ENCODE measurements around the gene EXOSC7. TPM values are rescaled to one million over a fixed set of nuclear protein-coding genes. Genes with fewer than 3 reads are reported as not detected.

EXOSC7 gene
- total RNA-seq, 2 experiments from 2014 or later: 28.1 to 28.4 TPM

DNA sequence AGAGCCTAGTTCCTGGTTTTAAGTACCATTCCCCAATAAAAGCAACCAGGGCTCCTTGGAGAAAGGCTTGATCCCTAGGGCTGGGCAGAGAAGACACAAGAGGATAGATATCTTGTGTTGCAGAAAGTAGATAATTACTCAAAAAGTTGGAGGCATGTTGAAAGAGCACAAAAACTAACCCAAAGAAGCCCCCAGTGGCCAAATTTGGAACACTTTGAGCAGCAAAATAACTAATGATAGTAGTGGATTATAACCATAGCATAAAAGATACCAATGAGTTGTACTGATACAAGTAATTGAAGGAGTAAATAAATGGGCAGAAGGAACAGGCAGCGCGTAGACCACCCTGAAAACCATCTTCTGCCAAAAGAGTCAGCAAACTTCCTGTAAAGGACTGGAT, 12.0 kb downstream of the EXOSC7 start:
- no peaks in the 10 kb centered on the region for H3K27me3 Mint-ChIP-seq
- peaks cover 27% of the 10 kb centered on the region for H3K36me3 ChIP-seq (ENCODE audit: insufficient read depth, low read length)
- peaks cover 65% of the 10 kb centered on the region for H3K4me1 Mint-ChIP-seq (ENCODE audit: low read depth)
- no peak overlapping the region for H3K27ac Mint-ChIP-seq
- H3K9me3 Mint-ChIP-seq: no peaks in the 10 kb centered on the region
- ChIA-PET POLR2A (interaction anchor here (1.6 kb wide), 1 partner anchor 12 kb away, joined by 4 read pairs; the partner anchor contains the start of genes EXOSC7 and ZDHHC3), CTCF (interaction anchor here (0.6 to 1.4 kb wide), 3 partner anchors 14 to 664 kb away, joined by 3 read pairs; no protein-coding TSS in a partner anchor)
- H3K4me3 ChIP-seq (ENCODE audit: low read length): no peak overlapping the region
- intact Hi-C loops (cut with DNase I, micrococcal nuclease): loop anchor here in 1 of 2 experiments (5.0 kb wide), 1 partner anchor 456 kb away; no protein-coding TSS in a partner anchor
- peak in 2 of 14 experiments; percentile 33 to 34 for DNase-seq
- H3K27ac ChIP-seq (ENCODE audit: low read depth in 1 of 2, low read length in 2 of 2): no peak overlapping the region
- H3K4me1 ChIP-seq (ENCODE audit: insufficient read depth, low read length): peaks cover 37% of the 10 kb centered on the region
- no peaks in the 10 kb centered on the region for H3K27me3 ChIP-seq (ENCODE audit: control insufficient read depth in 1 of 2, insufficient read depth in 2 of 2, low read length in 2 of 2)
- TF ChIP-seq, protein P1, sequence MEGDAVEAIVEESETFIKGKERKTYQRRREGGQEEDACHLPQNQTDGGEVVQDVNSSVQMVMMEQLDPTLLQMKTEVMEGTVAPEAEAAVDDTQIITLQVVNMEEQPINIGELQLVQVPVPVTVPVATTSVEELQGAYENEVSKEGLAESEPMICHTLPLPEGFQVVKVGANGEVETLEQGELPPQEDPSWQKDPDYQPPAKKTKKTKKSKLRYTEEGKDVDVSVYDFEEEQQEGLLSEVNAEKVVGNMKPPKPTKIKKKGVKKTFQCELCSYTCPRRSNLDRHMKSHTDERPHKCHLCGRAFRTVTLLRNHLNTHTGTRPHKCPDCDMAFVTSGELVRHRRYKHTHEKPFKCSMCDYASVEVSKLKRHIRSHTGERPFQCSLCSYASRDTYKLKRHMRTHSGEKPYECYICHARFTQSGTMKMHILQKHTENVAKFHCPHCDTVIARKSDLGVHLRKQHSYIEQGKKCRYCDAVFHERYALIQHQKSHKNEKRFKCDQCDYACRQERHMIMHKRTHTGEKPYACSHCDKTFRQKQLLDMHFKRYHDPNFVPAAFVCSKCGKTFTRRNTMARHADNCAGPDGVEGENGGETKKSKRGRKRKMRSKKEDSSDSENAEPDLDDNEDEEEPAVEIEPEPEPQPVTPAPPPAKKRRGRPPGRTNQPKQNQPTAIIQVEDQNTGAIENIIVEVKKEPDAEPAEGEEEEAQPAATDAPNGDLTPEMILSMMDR (IDR thresholded peaks at IDR 0.05): peak; percentile 22
- peak; percentile 57 for ATAC-seq (ENCODE audit: poor library complexity)
- H3K36me3 Mint-ChIP-seq (ENCODE audit: low read depth): peaks cover 58% of the 10 kb centered on the region
- H3K9me3 ChIP-seq (ENCODE audit: control insufficient read depth in 1 of 2, insufficient read depth in 1 of 2, low read length in 2 of 2): no peaks in the 10 kb centered on the region
- no peak overlapping the region for H3K4me3 Mint-ChIP-seq

DNA sequence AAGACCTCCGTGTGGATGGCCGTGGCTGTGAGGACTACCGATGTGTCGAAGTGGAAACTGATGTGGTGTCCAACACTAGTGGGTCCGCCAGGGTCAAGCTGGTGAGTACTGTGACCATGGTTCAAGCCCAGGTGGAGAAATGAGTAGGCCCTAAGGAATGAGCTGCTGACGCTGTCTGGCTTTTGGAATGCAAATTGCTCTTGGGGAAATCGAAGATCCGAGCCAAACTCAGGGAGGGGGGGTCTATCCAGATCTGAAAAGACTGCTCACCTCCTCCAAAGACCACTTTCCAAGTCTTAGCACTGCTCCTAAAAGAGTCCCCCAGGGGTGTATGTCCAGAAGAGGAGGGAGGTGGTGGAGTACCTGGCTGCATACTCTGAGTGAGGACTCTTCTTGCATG, 13.1 kb downstream of the EXOSC7 start:
- Mint-ChIP-seq H3K27me3 (no peaks in the 10 kb centered on the region), H3K4me1 (ENCODE audit: low read depth) (peaks cover 59% of the 10 kb centered on the region), H3K27ac (no peak overlapping the region), H3K36me3 (ENCODE audit: low read depth) (peaks cover 65% of the 10 kb centered on the region), H3K9me3 (no peaks in the 10 kb centered on the region), H3K4me3 (no peak overlapping the region)
- Histone ChIP-seq H3K27ac (ENCODE audit: low read depth in 1 of 2, low read length in 2 of 2) (no peak overlapping the region), H3K9me3 (ENCODE audit: control insufficient read depth in 1 of 2, insufficient read depth in 1 of 2, low read length in 2 of 2) (no peaks in the 10 kb centered on the region), H3K36me3 (ENCODE audit: insufficient read depth, low read length) (peaks cover 30% of the 10 kb centered on the region), H3K27me3 (ENCODE audit: control insufficient read depth in 1 of 2, insufficient read depth in 2 of 2, low read length in 2 of 2) (no peaks in the 10 kb centered on the region), H3K4me3 (ENCODE audit: low read length) (no peak overlapping the region), H3K4me1 (ENCODE audit: insufficient read depth, low read length) (peaks cover 26% of the 10 kb centered on the region)
- intact Hi-C loops (cut with DNase I, micrococcal nuclease): loop anchor here in 1 of 2 experiments (5.0 kb wide), 1 partner anchor 457 kb away; no protein-coding TSS in a partner anchor
- POLR2A ChIA-PET: interaction anchor here (1.0 to 2.6 kb wide), 2 partner anchors 13 to 23 kb away, joined by 3 to 8 read pairs; partner anchors contain the start of genes EXOSC7 and ZDHHC3
- CTCF ChIA-PET: no interaction called here
- TF ChIP-seq, protein P1 (IDR thresholded peaks at IDR 0.05): no peak
- ATAC-seq (ENCODE audit: poor library complexity): no peak
- DNase-seq: no peak

DNA sequence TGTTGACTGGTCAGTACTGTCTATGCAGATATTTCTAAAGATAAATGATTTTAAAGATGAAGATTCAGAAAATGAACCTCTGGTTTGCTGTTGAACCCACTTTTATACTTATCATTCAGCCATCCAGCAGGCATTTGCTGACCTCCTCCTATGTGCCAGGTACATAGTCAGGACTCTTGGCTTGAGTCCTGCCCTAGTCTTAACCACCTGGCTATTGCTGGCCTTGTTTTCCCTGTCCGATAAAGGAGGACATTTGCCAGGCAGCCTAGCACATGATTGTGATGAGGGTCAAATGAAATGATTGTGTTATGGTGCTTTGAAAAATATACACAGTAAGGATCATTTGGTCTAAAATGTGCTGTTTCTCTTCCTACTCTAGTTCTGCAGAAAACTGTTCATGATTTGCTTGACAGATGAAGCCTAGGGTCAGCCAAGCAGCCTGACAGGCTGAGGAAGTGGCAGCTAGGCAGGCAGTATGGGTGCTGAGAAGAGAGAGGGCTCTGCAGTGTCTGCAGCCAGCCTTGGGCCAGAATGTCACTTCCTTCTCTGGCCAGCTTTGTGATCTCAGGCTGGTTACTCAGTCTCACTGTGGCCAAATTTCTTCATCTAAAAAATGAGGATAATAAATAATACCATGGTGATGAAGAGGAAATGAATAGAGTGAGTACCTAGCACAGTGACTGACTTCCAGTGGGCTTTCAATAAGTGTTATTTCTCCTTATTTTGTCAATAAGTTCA, 13.8 kb downstream of the EXOSC7 start:
- H3K9me3 ChIP-seq (ENCODE audit: control insufficient read depth in 1 of 2, insufficient read depth in 1 of 2, low read length in 2 of 2): no peaks in the 10 kb centered on the region
- no peak for ATAC-seq (ENCODE audit: poor library complexity)
- H3K27me3 Mint-ChIP-seq: no peaks in the 10 kb centered on the region
- H3K4me1 Mint-ChIP-seq (ENCODE audit: low read depth): peaks cover 57% of the 10 kb centered on the region
- TF ChIP-seq, protein P1 (IDR thresholded peaks at IDR 0.05): no peak
- ChIA-PET CTCF (no interaction called here), POLR2A (interaction anchor here (2.6 kb wide), 1 partner anchor 14 kb away, joined by 8 read pairs; the partner anchor contains the start of genes EXOSC7 and ZDHHC3)
- intact Hi-C loops (cut with DNase I, micrococcal nuclease): loop anchor here in 1 of 2 experiments (5.0 kb wide), 1 partner anchor 458 kb away; no protein-coding TSS in a partner anchor
- H3K36me3 ChIP-seq (ENCODE audit: insufficient read depth, low read length): peaks cover 35% of the 10 kb centered on the region
- H3K9me3 Mint-ChIP-seq: no peaks in the 10 kb centered on the region
- no peak overlapping the region for H3K27ac Mint-ChIP-seq
- no peaks in the 10 kb centered on the region for H3K27me3 ChIP-seq (ENCODE audit: control insufficient read depth in 1 of 2, insufficient read depth in 2 of 2, low read length in 2 of 2)
- H3K4me1 ChIP-seq (ENCODE audit: insufficient read depth, low read length): peaks cover 23% of the 10 kb centered on the region
- H3K4me3 Mint-ChIP-seq: no peak overlapping the region
- peaks cover 70% of the 10 kb centered on the region for H3K36me3 Mint-ChIP-seq (ENCODE audit: low read depth)
- no peak overlapping the region for H3K4me3 ChIP-seq (ENCODE audit: low read length)
- no peak for DNase-seq
- no peak overlapping the region for H3K27ac ChIP-seq (ENCODE audit: low read depth in 1 of 2, low read length in 2 of 2)
